NCI-H1417 treated with DMSO at 0.1 percent for 48 hours (cell line): ENCODE results near the gene BEGAIN.

Experiments used
- DNase-seq: peaks from one replicate; lab custom pipeline; 2025; lab: John Stamatoyannopoulos, UW

The BEGAIN gene

DNA sequence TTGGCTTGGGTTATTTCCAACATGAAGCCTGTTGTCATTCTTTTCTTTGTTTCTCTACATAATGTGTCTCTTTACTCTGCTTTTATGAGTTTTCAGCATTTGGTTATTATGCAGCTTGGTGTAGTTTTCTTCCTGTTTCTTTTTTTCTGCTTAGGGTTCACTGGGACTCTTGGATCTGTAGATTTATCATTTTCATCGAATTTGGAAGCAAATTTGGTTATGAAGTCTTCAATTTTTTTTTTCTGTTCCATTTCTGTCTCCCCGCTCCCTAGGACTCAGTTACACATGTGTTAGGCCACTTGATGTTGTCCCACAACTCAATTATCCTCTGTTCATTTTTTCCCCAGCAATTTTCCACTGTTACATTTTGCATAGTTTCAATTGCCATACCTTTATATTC, 13.8 kb upstream of the BEGAIN start:
- no peak for DNase-seq

DNA sequence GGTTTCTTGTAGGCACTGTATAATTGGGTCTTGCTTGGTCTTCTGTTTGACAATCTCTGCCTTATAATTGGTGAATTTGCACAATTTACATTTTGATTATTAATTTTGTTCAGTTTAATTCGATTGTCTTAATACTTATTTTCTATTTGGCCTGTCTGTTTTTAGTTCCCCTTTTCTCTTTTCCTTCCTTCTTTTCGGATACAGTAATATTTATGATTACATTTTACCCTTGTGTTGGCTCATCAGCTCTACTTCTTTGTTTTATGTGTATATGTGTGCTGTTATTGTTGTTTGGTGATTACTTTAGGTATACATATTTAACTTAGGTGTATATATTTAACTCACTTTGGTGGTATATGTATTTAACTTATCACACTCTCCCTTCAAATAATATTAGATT, 12.8 kb upstream of the BEGAIN start:
- no peak for DNase-seq

DNA sequence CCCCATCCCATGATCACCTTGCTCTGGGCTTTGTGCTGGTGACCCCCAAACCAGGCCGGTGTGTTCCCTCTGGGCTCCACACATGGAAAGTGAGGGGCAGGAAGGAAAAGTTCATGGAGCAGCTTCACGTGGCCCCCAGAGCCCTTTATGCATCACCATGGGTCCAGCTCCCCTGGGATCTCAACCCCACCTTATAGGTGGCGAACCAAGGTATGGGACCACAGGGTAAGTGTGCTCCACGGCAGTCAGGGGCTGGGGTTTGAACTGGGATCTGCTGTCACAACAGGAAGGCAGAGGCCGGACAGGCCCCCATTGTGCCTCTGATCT, 7.4 kb upstream of the BEGAIN start:
- no peak for DNase-seq

DNA sequence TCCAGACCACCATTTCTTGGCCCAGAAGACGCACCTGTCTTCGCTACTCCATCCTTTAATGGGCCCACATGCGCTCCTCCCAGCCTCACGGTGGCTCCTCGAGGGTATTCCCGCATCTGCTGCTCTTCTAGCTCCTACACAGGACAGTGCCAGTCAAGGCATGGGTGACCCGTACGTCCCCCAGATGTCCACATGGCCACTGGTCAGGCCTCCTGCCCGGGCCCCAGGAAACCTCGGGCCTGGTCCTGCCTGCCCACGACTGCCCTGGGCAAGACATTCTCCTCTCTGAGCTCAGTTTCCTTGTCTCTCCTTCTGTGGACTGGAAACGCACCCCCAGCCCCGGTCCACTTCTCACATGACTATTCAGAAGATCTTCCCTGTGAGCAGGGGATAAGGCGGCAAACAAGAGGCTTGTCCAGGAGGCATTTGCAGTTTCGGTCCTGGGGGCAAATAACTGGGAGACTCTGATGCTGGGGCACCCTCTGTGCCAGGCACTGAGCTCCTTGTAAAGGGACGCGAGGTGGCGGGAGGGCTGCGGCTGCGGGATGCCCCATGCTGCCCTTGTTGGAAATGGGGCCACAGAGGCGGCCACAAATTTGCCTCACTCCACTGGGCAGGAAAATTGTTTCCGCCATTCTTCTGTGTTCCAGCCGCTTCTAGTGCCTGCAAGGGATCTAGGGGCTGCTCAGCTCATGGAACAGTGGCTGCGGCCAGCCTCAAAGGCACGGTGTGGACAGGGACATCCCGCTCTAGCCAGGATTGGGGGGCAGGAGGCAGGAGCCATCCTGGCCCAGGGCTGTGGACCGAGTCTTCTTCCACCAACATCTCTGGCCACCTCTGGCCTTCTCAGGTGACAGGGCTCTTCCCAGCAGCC, 6.8 kb upstream of the BEGAIN start:
- no peak for DNase-seq

DNA sequence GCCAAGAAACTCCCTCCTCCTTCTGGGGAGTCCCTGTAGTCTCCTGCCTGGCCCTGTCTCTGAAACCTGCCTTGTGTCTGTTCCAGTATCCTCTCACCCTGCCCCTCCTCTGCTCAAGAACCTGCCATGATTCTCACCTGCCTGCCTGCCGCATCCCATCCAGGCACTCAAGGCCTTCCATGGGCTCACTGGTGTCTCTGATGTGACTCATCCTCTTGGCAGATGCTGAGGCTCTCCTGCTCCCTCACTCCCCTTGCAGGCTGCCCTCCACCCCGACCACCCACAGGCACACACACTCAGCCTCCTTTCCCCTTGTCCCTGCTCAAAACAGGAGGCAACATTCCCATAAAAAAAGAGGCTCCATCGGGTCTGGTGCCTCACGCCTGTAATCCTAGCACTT, 5.8 kb upstream of the BEGAIN start:
- no peak for DNase-seq

DNA sequence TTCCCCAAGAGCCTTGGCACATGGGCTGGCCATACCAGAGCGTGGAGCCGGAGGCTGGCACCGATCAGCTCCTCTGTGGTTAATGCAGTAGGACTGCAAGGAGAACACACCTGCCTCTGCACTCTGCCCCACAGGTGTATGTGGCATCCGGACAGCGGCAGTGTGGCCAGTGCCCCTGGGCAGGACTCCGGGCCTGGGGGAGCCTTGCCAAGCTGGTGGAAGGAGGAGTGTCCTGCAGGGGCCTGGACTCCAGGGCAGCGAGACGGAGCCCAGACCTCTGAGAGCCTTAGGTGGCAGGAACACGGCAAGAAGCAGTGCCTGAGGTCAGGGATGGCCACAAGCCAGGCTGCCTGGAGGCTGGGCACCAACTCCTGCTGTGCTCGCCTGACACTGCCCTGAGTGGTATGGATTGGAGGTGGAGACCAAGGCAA, 5.3 kb upstream of the BEGAIN start:
- DNase-seq = no peak

DNA sequence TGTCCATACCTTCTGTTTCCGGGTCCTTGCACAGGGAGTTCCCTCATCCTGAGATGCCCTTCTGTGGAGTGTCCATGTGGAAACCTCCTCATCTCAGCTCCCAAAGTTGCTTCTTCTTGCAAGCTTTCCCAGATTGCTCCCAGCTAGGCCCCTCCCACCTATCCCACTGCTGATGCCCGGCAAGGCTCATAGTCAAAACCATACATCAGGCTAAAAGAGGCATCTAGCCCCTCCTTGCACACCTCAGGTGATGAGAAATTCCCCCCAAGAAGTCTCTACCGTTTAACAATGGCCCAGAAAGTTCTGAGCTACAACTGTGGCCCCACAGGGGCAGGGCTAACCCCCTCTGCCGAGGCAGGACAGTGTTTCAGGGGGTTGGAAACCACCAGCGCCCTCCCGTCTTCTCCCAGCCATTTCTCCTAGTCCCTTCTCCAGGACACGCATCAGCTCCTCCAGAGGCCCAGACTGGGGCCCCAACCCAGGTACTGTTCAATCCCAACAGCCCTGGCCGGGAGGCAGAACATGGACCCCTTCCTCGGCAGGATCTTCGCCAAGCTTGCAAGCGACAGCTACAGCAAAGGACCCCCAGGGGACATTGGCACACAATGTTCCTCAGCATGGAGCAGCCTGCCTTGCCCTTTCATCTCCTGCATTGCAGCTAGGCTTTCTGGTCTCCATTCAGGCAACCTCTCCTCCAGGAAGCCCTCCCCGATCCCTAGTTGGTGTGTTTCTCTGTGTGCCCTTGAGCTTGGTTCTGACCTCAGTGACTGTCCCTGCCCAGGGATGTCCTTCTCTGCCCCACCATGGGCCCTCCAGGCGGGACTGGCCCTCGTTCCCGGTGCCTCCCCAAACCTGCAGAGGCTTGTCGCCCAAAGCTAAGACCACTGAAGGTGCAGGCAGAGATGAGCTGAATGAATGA, 4.5 kb upstream of the BEGAIN start:
- no peak for DNase-seq

DNA sequence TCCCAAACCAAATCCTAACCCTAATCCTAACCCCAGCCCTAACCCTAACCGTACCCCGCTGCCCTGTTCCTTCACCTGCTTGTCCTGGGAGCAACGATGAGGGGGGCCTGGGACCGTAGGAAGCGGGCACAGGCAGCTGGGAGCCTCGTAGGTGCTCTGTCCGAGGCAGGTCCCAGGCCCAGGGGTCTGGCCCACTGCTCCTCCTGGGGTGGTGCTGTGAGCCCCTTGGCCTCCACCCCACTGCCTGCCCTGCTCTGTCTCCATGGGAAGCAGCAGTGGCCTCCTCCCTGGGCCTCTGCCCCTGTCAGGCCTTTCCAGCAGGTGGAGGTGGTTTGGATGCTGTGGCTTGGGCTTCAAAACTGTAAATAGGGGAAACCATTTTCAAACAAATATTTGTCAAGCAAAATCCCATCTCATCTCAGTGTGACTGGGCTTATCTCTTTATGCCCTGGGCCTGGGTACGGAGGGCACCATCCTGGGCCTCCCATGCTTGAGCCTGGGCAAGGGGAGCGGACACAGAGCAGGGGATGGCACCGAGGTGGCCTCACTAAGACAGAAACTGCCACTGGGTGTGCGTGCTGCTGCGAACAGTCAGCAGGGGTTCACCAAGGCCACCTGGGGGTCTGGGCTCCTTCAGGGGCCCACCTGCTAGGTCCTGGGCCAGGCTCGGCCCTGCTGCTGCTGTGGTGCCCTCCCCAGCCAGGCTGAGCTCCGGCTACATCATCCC, 3.7 kb upstream of the BEGAIN start:
- DNase-seq = no peak

DNA sequence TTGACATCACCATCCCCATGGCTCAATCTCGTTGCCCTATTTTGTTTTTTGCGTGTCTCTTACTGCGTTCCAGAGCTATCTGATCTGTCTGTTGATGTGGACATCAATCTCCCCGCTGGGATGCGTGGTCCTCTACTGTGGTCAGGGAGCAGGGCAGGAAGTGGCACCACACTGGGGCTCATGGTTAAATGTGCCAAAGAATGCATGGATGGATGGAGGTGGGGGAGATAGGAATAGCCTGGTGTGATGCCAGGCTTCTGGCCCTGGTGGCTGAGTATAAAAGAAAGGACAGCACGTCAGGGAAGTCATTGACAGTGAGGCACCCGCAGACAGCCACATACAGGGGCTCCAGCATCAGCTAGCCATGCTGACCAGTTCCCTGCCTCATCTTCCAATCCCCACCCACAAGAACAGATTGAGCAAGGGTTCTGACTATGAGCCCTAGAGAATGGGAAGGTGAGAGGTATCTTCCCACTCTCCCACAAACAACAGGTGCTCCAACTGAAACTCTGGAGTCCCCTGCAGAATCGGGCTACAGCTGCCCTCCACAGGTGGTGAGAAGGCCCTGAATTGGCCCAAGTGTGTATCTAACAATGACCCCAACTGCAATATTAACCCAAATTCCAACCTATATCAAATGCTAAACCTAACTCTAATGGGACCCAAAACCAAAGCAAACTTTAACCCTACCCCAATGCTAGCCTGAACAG, 2.7 kb upstream of the BEGAIN start:
- no peak for DNase-seq

DNA sequence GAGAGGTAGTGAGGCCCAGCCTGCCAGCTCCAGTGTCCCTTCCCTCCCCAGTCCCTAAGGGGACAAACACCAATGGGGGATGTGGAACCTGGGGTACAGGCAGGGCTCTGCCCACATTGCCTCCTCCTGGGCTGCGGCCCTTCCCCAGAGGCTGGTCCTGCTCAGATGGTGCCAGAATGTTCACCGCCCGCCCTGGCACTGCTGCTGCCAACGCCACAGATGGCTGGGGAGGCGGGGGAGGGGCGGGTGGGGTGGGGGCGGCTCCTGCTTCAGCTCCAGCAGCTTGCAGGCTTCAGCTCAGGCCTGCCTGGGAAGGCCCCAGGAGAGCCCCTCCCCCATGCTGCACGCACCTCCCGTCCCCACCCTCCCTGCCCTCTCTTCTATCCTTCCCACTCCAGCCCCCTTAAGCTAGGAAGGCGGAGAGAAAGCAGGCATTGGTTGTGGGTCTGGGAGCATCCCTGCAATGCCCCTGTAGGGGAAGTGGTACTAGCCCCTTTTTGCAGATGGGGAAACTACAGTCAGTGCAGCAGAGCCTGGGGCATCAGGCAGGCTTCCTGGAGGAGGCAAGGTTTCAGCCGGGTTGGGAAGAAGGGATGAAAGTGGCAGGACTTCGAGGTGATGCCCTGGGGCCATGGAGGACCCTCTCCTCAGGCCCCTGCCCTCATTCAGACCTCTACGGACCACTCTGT, 2.0 kb upstream of the BEGAIN start:
- no peak for DNase-seq

DNA sequence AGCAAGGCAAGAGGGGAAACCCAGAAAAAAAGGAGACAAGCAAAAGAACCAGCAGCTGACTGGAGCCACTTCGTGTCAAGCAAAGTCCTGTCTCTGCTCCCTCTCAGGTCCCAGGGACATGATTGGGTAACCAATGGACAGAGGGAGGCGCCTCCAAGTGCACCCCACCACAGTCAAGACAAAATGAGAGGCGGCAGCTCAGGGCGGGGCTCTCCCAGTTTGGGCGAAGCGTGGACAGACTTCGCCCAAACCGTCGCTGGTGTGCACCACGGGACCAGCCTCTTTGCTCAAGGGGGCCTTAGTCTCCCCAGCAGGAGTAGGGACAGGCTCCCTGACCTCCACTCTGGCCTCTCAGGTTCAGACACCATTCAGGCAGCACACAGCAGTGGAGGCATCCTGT, 1.5 kb upstream of the BEGAIN start:
- DNase-seq = no peak

DNA sequence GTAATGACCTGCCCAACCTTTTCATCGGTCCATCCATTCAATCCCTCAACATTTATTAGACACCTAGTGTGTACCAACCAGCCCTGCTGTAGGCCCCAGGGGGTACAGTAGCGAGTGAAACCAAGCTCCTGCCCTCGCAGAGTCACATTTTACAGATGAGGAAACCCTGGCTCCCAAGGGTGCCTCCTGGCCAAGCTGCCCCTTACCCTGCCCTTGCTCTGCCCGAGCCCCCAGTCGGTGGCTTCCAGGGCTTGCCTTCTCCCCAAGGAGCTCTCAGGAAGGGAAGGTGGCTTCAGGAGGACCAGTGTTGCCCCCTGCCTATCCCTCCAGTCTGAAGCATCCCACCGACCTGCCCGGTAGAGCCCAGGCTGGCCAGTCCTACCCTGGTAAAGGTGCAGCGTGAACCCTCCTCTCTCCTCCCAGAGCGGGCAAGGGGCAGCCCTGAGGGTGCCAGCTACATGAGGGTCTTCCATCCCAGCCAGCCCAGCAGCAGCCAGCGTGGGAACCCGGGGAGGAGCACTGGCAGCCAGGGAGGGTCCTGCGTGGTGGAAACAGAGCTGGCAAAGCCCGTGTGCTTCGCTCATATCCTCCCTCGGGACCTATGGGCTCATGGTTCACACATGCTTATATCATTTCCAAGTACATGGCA, 670 bp upstream of the BEGAIN start:
- no peak for DNase-seq

DNA sequence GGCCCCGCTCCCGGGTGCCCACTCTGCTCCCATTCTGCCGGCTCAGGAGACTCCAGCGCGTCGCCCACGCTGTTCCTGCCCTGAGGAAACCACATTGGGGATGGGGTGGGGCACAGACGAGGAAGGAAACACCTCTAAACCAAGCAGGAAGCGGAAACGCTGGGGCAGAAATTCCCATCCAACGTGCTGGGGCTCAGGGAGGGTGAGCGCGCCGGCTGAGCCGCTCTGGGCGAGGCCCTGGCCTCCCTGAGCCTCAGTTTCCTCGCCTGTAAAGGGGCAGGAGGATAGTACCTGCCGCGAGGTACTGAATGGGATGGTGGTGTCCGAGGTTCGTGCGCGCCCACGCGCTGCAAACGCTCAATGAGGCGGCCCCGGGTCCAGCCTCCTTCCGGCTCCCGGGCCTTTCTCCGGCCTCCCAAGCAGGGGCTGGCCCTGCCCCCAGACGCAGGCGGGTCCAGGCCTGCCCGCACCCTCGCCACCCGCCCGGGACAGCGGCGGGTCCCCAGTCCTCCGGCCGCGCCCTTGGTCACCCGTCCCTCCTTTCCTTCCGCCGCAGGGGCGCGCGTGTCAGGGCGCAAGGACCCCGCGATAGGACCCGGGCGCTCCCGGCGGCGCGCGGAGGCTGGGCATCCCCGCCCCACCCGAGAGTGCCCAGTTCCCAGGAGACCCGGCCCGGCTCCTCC, 673 bp downstream of the BEGAIN start:
- DNase-seq = no peak

DNA sequence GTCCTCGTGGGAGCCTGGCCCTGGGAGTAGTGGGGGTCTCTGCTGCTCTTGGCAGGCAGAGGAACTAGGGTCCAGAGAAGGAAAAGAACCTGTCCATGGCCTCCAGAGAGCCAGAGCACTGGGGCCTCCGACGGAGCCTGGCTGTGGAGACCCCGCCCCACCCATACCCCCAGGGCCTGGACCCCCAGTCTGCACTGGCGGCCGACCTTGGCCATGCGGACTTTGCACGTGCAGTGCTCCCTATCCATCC, 1.1 kb downstream of the BEGAIN start:
- DNase-seq = no peak

DNA sequence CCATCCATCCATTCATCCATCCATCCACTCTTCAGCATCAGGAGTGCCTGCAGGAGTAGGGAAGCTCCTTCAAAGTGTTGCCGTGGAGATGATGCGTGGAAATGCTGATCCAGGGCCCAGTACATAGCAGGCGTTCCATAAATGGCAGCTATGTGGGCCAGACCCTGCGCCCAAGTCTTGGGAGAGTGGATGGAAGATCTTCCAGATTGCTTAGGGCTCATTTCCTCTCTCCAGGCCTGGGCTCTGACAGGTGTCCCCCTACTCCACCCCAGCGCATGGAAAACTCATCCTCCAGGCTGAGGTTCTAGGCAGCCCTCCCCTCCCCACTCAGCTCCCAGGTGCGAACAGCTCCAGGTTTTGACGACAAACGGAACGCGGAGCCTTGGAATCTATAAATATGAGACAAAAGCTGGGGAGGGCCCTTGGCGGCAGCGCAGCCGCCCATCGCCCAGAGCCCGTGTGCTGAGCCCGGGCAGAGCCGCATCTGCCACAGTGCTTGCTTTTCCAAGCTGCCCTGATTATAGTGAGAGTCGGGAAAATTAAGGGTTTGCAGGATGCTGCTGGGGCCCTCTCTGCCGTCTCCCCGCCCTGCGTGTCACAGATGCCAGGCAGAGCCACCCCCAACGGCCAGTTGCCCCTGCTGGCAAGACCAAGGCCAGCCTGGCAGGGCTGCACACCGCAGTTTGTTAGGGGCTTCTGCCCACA, 1.6 kb downstream of the BEGAIN start:
- DNase-seq = no peak

DNA sequence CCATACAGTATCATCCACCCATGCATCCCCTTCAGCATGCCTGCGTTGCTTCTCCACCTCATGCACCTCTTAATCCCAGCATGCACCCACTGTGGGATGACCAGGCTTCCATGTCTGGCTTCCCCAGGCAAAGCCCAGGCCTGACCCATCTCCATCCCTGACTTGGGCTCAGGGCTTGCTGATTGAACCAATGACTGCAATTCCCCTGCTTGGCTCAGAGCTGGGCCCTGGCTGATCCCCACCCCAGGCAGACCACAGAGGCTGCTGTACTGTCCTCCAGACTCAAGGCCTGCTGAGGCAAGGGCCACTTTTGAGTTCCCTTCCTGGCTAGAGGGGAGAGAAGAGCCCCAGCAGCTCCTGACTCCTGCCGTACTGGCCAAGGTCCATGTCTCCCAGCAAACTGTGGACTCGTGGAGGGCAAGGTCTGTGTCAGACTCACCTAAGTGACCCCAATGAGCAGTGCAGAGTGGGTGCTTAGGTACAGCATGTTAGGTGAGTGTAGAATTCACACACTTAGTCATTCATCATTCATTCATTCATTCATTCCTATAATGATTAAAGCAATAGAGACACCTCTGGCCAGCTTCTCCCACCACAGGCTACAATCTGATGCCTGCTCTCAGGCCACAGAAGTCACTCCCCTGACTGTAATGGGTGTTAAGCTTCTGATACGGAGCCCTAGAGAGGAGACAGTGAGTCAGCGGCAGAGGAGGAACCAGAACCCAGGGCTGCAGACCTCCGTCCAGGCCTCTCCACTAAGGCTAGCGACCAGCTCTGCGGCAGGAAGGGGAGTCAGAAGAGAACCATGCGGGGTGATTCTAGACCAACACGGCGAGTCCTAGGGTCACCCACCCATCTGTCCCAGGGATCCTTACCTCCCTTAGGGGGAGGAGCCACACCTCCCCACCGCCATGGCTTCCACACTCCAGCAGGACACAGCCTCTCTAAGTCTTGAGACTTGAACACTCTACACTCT, 2.9 kb downstream of the BEGAIN start:
- DNase-seq = no peak

DNA sequence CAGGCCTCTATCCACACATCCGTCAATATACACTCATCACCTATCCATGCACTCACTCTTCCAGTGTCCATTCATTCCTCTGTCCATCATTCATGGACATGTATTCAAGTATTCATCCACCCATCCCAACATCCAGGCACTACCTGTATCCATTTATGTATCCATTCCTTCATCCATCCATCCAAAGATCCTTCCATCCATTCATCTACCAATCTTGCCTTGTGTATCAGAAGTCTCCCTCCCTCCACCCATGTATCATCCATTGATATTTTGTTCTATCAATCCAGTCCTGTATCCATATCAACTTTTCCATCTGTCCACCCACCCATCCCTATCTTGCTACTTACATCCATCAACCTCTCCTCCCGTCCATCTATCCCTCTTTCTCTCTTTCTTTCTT, 4.0 kb downstream of the BEGAIN start:
- DNase-seq = no peak

DNA sequence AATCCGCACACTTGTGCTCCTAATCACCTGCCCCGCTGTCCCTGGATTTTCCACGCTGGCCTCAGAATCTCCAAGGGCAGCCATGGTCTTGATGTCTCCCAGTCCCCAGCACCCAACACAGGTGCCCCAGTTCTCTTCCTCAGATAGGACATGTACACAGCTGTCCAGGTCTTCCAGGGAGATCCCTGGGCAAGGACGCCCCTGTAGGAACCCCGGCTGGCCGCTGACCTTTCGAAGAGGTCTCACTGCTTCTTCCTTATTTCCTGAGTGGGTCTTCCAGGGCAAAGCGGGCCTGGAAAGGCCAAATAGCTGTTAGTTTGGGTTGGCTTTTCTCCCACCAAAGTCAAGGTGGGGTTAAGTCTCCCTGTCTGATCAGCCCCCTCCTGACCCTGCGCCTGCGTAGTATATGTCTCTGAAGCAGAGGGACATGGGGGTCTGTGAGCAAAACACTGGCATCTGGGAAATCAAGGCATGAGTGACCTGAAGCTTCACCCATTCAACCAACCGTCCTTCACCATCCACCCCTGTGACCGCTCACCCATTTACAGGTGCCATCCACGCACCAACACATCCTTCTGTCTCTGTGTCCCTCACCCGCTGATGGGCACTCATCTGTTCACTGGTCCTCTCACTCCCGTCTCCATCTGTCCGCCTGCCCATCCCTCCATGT, 4.6 kb downstream of the BEGAIN start:
- DNase-seq = no peak
